ENCODE results near the gene CARF. TPM values are rescaled to one million over a fixed set of nuclear protein-coding genes. Genes with fewer than 3 reads are reported as not detected.

Gene CARF
- total RNA-seq, 2 donors from 2014 or later, result 12.0 to 13.8 TPM

Other genes with a start within 250 kb of the CARF start
- 10 to 100 TPM; 12.6 to 14.0 TPM for gene ICA1L, start 40.5 kb upstream of the CARF start, total RNA-seq
- gene WDR12, start 602 bp upstream of the CARF start, total RNA-seq, result 10 to 100 TPM; 67.6 to 95.0 TPM
- 10 to 100 TPM; 12.9 to 16.0 TPM for gene NBEAL1, start 102.6 kb downstream of the CARF start, total RNA-seq